HG02610 (cell line): ENCODE measurements around the gene ERGIC1.
"Not testable (repeated sequence)": the region's sequence is repeated elsewhere in the genome, so short reads cannot be mapped to it uniquely, and the experiment has no call there.

Experiments
- ATAC-seq: cut with Tn5 transposase; IDR thresholded peaks from one replicate; pipeline ENCODE4 v1.9.1; 2021; ENCODE audit warnings: mild to moderate bottlenecking, moderate library complexity; ENCODE audit not compliant: unreplicated experiment

Gene ERGIC1

GRCh38 chr5:172833686-172834414 lies at the start of gene ERGIC1:
Gene ERGIC1 (plus strand): TSS chr5:172834251. CDS start chr5:172834414, 163 bp downstream.
- ATAC-seq, result peak; percentile 82

- ATAC-seq, result no peak
These were observed 48.5 kb upstream of the ERGIC1 start for GRCh38 chr5:172785429-172786088.

- no peak for ATAC-seq
These were observed 47.2 kb upstream of the ERGIC1 start for GRCh38 chr5:172786736-172787462.

- ATAC-seq, result not testable (repeated sequence)
These were observed 46.5 kb upstream of the ERGIC1 start for GRCh38 chr5:172787538-172787937.

GRCh38 chr5:172788771-172789686 lies 45.0 kb upstream of the ERGIC1 start:
- ATAC-seq, result peak; percentile 44

- ATAC-seq, result no peak
These were observed 44.2 kb upstream of the ERGIC1 start for GRCh38 chr5:172789687-172790495.

GRCh38 chr5:172790496-172790889 lies 43.6 kb upstream of the ERGIC1 start:
- ATAC-seq, result no peak

GRCh38 chr5:172791286-172791685 lies 42.8 kb upstream of the ERGIC1 start:
- no peak for ATAC-seq

GRCh38 chr5:172791726-172792445 lies 42.2 kb upstream of the ERGIC1 start:
- ATAC-seq, result no peak

- ATAC-seq, result no peak
These were observed 41.1 kb upstream of the ERGIC1 start for GRCh38 chr5:172792701-172793570.

- peak; percentile 59 for ATAC-seq
These were observed 40.2 kb upstream of the ERGIC1 start for GRCh38 chr5:172793577-172794488.

- ATAC-seq, result no peak
These were observed 38.6 kb upstream of the ERGIC1 start for GRCh38 chr5:172795318-172795977.

GRCh38 chr5:172796306-172796705 lies 37.7 kb upstream of the ERGIC1 start:
- no peak for ATAC-seq

GRCh38 chr5:172797771-172798191 lies 36.3 kb upstream of the ERGIC1 start:
- ATAC-seq, result no peak

- ATAC-seq, result no peak
These were observed 35.4 kb upstream of the ERGIC1 start for GRCh38 chr5:172798422-172799215.

GRCh38 chr5:172799416-172799815 lies 34.6 kb upstream of the ERGIC1 start:
- no peak for ATAC-seq
